Left colon (tissue), 2 donors: ENCODE measurements around the gene TNFRSF8. TPM values are rescaled to one million over a fixed set of nuclear protein-coding genes. Genes with fewer than 3 reads are reported as not detected.

ENCODE experiments used
- ATAC-seq: fragments of 200-7000 bp; cut with Tn5 transposase; one replicate; pipeline ENCODE4 v1.9.1; 2020; ENCODE audit warnings: mild to moderate bottlenecking, moderate library complexity
- DNase-seq, 2 donors: peaks; one replicate each; pipeline ENCODE4 v3.0.0-alpha.2; 2020
- intact Hi-C, 2 donors: fragments of 100-400 bp; cut with DNase I in 1 of 2; cut with micrococcal nuclease in 1 of 2; formaldehyde crosslinking; loops; one replicate each; pipeline versions ENCODE4 v1.11.2 to v1.14.0; 2022; cut with DNase I, micrococcal nuclease
- total RNA-seq, 2 donors: library from RNA; stranded (reverse); fragmentation: NEBNext Ultra II Directional; extraction: Animal tissue kit (Norgen Biotek cat#: 25700); gene quantifications; one replicate each; pipeline ENCODE4 v1.2.1, GENCODE V29; 2021
- donor health status: DM: no; HTN: no; CAD: no.
- donor health status: DM: yes; HTN: yes; CAD: no.

The TNFRSF8 gene
- total RNA-seq, 2 donors from 2014 or later = 0.15 to 0.25 TPM

DNA sequence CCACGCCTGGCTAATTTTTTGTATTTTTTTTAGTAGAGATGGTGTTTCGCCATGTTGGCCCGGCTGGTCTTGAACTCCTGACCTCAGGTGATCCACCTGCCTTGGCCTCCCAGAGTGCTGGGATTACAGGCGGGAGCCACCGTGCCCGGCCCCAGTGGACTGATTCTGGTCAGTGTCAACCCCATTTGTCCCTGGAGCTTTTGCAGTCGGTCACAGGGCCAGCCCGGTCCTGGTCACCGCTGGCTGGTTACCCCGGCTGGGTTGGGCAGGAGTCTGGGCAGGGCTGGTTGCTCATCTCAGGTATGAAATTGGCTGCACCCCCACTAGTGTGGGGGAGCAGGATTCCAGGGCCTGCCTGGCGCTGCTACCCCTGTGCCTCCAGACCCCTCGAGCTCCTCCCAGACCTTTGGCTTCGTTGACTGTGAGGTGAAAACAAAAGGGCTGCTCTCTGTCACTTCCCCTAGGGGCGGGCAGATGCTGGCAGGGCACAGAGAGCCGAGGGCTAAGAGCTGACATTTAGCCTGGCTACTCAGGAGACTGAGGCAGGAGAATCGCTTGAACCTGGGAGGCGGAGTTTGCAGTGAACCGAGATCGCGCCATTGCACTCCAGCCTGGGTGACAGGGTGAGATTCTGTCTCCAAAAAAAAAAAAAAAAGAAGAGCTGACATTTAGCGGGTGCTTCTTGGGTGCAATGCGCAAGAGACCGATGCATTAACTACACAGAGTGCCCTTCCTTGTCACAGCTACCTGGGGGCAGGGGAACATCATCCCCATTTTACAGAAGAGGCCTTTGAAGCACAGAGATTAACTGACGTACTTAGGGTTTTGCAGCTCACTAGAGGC is 114.3 kb downstream of the TNFRSF8 start:
- DNase-seq (no peak), ATAC-seq (no peak)
- intact Hi-C loops = no loop called here

DNA sequence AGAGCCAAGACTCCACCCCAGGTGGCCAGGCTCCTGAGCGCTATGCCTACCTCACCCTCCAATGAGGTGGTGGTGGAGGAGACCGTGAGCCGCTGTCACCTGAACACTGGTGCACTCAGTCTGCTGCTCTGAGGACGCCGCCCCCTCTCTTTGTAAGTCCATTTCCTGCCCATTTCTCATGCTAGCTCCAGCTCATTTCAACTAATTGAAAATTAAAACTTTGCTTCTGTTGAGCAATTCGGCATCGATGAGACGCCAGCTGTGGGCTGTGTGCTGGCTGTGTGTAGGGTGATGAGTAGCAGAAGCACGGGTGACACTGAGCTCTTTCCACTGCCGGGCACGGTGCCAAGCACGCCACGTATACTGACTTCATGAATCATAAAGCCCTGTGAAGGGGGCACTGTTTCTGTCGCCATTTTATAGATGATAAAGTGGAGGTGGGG is 114.9 kb downstream of the TNFRSF8 start:
- ATAC-seq (peak; percentile 22), DNase-seq (peak in 1 of 2 donors; percentile 72)
- intact Hi-C loops = no loop called here

DNA sequence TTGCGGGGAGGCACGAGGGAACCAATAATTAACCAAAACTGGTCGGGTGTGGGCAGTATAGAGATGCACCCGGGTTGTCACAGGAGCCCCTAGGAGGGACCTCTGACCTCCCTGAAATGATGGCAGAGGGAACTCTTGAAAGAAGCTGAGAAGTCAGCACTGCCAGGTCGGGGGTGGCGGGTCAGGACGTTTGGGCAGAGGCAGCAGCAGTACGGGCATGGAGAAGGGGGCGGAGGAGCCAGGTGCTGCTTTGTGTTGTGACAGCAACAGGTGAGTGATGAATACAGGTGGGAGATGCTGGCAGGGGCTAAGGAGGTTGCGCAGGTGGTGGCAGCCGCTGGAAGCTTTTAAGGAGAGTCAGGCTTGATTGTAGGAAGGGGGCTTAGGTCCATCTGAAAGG is 115.4 kb downstream of the TNFRSF8 start:
- DNase-seq (no peak), ATAC-seq (no peak)
- intact Hi-C loops = no loop called here

DNA sequence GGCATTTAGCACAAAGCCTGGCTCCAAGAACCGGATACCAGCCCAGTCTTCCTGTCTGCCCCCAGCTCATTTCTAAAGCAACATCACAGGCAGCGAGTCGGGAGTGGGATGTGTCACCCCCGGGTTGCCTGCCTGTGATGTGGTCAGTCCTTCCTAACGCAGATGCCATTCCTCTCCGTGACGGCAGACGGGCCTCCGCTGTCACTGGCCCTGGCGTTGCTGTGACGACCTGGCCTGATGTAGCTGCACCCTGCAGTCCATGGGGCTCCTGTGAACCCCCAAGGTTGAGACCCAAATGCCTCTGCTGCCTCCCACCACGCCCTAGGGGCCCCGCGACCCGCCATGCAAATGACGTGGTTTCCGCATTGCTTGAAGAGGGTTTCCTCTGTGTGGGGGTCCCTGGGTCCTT is 116.0 kb downstream of the TNFRSF8 start:
- no peak for ATAC-seq
- intact Hi-C loops = no loop called here
- DNase-seq = no peak

DNA sequence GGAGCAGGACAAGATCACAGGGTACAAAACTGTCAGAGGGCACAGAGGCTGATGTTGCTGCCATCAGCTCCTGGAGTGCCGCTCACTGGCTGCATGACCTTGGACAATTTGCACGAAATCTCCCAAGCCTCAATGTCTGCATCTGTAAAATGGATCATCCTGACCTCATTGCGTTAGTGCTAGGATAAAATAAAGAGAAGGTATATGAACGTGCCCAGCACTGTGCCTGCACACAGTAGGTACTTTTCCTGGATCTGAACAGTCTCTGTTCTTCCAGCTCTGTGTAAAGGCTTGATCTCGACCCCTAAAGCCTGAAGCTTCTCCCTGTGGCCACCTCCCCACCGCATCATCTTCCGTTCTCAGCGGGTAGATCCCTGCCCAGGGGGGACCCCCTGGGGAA is 116.6 kb downstream of the TNFRSF8 start:
- intact Hi-C loops = no loop called here
- no peak for ATAC-seq
- DNase-seq = no peak

DNA sequence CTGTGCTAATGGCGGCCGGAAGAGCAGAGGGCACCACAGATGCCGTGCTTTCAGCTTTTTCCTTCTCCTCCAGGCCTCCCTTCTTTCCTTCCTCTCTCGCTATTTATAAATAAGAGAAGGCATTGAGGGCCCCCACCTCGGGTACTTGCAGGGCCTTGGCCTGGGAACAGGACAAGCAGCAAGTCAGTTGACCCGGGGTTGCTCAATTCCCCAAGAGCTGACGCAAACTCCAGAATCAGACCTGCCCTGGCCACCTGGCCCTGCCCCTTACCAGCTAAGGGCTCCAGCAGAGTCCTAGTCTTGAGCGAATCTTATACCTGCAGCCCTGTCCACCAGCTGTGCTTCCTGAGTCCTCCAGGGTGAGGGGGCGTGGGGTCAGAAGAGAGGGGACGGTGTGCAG is 117.2 kb downstream of the TNFRSF8 start:
- intact Hi-C loops = no loop called here
- peak; percentile 45 to 67 for DNase-seq
- ATAC-seq = no peak

DNA sequence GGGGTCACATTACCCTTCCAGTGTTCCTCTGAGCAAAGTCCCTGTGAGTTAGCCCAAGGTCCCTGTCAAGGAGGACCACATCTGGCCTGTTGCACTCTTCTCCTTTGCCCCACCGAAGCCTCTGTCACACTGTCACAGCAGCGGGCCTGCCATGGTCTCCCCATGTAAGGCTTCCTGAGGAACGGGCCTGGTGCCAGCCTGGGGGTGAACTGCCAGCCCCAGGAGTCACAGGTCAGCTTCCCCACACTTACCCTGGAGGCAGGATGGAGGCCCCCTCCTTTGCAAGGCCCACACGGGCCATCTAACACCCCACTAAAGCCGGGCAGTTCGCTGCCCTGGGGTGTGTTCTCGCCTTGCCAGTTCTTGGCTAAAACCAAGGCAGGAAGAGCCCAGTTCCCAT is 117.8 kb downstream of the TNFRSF8 start:
- intact Hi-C loops = no loop called here
- no peak for ATAC-seq

DNA sequence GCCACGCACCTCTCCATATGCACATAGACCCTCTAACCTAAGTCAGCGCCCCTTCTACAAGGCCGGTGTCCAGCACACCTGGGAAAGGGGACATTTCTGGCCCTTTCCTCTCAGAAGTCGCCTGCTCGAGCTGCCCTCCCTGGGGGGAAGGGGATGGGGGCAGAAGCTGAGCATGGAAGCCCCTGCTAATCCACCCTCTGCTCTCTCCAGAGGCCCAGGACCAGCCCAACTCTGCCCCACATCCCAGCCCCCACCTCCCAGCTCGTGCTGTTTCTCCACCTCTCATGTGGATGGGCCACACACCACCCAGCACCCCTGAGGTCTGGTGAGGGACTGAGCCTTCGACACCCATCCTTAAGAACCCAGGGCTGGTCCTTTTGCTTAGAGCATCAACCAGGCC is 118.5 kb downstream of the TNFRSF8 start:
- ATAC-seq = no peak
- intact Hi-C loops = no loop called here
- DNase-seq = no peak

More for the DNA sequence above, 117.8 kb downstream of the TNFRSF8 start:
- no peak for DNase-seq

DNA sequence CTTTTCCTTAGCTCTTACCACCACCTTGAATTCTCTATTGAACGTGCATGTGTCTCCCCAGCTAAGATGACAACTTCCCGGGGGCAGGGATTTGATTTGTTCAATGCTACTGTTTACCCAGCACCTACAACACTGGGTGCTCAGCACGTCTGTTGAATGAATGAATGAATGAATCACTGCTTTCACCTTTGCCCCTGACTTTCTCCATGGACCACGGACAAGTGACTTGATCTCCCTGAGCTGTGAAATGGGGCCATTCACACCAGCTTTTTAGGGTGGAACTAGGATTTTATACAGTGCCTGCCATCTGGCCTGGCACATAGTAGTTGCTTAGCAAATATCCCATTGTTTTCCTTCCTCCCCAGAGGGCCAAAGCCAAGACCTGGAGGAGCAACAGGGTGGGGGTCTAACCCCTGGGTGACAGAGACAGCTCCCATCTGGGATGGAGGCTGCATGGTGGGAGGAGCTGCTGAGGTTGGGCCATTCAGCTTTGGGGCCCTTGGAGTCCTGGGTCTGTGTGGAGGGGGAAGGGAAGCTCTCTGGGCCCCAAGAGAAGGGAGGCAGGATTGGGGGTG is 119.4 kb downstream of the TNFRSF8 start:
- DNase-seq = no peak
- intact Hi-C loops = no loop called here
- no peak for ATAC-seq

DNA sequence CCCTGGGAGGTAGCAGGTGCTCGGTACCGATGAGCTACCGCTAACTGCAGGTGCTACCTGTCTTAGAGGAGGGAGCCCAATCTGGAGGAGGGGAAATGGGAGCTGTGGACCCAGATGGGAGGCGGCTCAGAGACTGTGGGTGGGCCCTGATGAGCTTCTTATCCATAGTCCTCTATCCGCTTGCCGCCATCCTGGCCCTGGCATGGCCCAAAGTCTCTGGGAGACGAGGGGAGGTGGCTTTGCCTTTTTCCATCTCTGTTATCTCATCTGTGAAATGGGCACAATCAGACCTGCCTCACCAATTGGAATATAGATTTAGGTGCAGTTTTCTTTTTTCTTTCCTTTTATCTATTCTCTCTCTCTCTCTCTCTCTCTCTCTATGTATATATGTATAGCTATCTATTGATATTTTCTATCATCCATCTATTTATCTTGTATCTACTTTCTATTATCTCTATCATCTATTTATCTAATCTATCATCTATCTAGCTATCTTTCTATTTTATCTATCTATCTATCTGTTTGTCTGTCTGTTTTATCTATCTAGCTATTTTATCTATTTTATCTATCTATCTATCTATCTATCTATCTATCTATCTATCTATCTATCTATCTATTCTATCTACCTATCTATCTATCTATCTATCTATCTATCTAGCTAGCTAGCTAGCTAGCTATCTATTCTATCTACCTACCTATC is 120.1 kb downstream of the TNFRSF8 start:
- ATAC-seq = no peak
- no peak for DNase-seq
- intact Hi-C loops = no loop called here

DNA sequence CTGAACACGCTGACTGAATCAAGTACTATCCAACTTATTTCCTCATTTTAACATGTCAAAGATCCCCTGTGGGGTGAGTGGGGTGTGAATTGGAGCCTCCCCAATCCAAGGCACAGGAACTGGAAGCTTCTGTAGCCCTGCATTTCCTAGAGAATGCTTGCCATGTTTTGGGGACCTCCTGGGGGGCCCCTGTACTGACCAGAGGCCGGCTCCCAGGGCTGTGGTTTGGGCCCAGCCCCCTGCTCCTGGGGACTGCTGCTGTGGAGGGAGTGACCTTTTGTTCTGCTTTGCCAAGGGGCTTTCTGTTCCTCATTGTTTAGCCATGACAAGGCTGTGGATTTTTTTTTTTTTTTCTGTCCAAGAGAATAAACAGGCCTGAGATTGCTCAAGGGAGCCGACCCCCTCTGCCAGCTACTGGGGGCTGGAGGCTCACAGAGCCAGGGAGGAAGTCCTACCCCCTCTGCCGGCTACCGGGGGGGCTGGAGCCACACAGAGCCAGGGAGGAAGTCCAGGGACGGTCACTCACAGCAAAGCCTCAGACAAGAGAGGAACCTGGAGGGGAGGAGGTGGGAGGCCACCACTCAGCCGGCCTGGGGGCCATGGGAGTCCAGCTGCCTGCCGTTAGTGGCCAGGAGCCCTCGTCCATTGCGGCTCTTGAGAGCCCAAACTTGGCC is 121.0 kb downstream of the TNFRSF8 start:
- intact Hi-C loops = no loop called here
- DNase-seq (peak; percentile 58 to 80), ATAC-seq (peak; percentile 33)

DNA sequence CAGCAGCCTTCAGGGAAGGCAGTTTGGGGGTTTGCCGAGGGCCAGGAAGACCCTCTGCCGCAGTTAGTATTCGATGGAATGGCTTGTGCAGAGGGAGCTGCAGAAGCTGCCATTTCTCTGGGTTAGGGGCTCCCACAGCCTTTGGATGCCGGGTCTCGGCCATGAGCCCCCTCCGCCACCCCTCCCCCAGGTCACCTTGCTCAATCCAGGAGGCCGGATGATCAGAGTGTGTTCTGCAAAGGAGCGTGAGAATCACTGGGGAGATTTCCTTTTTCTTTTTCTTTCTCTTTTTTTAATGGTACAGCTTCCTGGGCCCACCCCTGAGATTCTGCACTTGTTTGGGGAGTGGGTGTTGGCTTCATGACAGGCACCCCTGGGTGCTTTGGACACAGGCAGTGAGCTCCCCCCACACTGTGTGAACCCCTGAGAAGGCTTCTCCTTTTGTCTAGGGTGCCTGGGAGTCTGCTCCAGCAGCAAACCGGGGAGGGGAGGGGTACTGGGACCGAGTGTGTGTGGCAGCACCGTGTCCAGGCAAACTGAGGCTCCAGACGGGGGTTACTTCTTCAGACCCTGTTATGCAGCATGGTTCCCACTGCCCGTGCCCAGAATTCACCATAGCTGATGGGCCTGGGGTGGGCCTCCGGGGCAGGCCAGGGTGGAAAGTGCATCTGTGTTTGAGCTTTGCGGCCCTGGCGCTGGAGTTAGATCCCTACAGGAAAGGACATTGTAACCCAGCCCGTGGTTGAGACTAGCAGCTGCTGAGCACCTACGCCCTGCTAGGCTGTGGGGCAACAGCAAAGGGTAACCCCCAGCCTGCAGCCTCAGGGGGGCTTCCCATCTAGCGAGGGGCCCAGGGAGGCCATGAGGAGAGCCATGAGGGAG is 122.2 kb downstream of the TNFRSF8 start:
- ATAC-seq (no peak), DNase-seq (no peak)
- intact Hi-C loops = no loop called here

DNA sequence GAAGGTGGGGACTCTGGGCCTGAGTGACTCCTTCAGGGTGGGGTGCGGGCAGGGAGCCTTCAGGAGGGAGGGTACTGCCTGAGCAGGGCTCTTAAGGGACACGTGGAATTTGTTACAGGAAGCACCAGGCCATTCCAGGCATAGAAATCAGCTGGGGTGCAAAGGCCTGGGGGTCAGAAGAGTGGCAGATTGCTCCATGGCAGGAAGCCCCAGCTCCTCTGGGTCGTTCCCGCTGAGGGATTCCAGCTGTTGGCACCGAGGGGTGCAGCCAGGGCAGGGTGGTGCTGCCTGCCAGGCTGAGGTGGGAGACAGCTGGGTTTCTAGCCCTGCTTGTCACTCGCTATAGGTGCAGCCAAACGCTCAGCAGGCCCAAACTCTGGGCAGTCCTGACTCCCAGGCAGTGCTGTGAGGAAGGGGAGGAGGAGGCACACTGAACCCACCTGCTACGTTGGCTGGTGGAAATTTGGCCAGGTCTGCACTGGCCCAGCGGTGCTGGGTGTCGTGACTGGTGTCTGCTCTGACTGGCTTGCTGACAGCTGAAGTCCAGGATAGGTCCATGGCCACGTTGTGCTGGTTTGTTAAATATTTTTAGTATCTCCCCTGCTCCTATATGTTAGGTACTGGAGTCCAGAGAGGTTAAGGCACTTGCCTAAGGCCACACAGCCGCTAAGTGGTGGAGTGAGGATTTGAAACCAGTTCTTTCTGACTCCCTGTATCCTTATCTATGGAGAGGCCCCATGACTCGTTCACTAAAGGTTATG is 123.0 kb downstream of the TNFRSF8 start:
- DNase-seq (no peak), ATAC-seq (no peak)
- intact Hi-C loops = no loop called here

DNA sequence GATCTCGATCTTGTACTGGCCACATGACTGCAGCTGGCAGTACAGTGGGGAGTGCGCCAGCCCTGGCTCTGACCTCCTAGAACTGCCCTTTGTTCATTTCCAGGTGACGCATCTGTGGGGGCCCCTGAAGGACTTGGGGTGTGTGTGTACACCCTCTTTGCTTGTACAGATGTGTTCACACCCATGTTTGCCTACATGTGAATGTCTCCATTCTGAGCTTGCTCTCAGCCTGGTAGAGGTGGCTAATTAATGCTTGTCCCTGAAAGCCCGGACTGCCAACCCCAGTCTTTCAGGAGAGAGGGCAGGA is 123.5 kb downstream of the TNFRSF8 start:
- intact Hi-C loops = no loop called here
- peak; percentile 58 for ATAC-seq
- no peak for DNase-seq

DNA sequence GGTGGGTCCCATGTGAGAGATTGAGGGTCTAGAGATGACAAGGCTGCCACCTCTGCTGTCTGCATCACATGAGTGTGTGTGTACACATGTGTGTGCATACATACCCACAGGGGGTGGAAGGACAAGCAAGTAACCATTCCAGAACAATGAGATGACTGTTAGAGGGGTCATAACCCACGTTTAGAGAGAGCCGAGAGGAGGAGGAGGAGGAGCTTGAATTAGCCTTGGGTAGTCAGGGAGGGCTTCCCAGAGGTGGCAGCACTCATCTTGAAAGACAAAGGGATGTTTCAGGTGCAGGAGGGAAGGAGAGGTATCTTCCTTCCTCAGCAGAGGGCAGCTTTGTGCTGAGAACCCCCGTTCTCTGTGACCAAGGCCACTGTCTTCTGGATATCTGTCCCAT is 125.0 kb downstream of the TNFRSF8 start:
- DNase-seq = no peak
- no peak for ATAC-seq
- intact Hi-C loops = no loop called here

DNA sequence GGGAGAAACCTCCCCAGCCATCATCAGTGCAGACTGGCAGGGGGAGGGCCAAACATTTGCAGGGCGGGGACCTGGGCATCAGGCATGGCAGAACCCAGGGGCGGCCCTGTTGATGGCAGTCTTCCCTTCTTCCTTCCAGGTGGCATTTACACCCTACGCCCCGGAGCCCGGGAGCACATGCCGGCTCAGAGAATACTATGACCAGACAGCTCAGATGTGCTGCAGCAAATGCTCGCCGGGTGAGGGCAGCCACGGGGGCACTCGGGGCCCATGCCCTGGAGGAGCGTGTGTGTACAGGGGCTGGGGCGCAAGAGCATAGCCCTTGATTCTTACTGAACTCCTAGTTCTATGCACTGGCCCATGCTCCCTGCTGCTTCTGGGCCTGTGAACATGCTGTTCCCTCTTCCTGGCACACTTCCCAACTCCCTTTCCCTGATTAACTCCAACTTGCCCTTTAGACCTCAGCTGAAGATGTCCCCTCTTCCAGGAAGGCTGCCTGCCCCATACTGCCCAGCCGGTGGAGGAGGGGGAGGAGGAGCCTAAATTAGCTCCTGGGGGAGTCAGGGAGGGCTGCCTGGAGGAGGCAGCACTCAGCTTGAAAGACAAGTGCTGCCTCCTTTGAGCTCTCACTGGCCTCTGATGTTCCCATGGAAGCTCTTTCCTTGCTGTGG is 125.7 kb downstream of the TNFRSF8 start:
- ATAC-seq = peak; percentile 24
- no peak for DNase-seq
- intact Hi-C loops = no loop called here

DNA sequence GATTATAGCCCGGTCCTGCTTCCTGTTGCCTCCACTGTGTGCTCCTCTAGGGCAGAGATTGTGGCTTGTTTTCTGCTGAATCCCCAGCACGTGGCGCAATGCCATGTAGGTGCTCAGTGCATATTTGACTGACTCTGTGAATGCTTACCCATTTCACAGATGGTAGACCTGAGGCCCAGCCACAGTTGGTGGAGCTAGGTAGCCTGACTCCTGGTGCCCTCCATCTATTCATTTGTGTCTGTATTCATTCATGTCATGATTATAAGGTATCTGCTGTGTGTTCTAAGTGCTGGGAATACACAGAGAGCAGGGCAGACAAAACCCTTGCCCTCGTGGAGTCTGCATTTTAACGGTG is 126.2 kb downstream of the TNFRSF8 start:
- intact Hi-C loops = no loop called here
- ATAC-seq (no peak), DNase-seq (no peak)
